ENCODE results near the gene RSAD1.
A peak's percentile ranks its signal among the peaks of the same experiment; 100 is the strongest.

RSAD1 gene

GRCh38 chr17:50514936-50515702, 36.5 kb downstream of the RSAD1 start:
- Histone ChIP-seq H3K4me2 (ENCODE audit: low read length) (no peak overlapping the region), H3K36me3 (ENCODE audit: control insufficient read depth, insufficient read depth, low read length) (no peaks in the 10 kb centered on the region), H3K27me3 (ENCODE audit: control insufficient read depth, insufficient read depth, low read length) (no peaks in the 10 kb centered on the region), H3K9me3 (ENCODE audit: control insufficient read depth, low read length) (no peaks in the 10 kb centered on the region), H3K9ac (no peak overlapping the region), H3K4me1 (peaks cover 33% of the 10 kb centered on the region), H3K79me2 (no peaks in the 10 kb centered on the region), H3K27ac (no peak overlapping the region), H2AFZ (peak overlapping the region; percentile 9), H3K4me3 (ENCODE audit: low read depth, low read length) (no peak overlapping the region)
- TF ChIP-seq CTCF (IDR thresholded peaks at IDR 0.05): no peak

GRCh38 chr17:50517011-50517410, 38.4 kb downstream of the RSAD1 start:
- no peak for TF ChIP-seq CTCF (IDR thresholded peaks at IDR 0.05)
- no peak overlapping the region for H3K4me2 ChIP-seq (ENCODE audit: low read length)
- no peak overlapping the region for H2AFZ ChIP-seq
- H3K27me3 ChIP-seq (ENCODE audit: control insufficient read depth, insufficient read depth, low read length): no peaks in the 10 kb centered on the region
- no peaks in the 10 kb centered on the region for H3K36me3 ChIP-seq (ENCODE audit: control insufficient read depth, insufficient read depth, low read length)
- H3K4me1 ChIP-seq: peaks cover 24% of the 10 kb centered on the region
- H3K79me2 ChIP-seq: no peaks in the 10 kb centered on the region
- H3K4me3 ChIP-seq (ENCODE audit: low read depth, low read length): no peak overlapping the region
- H3K27ac ChIP-seq: no peak overlapping the region
- H3K9me3 ChIP-seq (ENCODE audit: control insufficient read depth, low read length): no peaks in the 10 kb centered on the region
- H3K9ac ChIP-seq: no peak overlapping the region

GRCh38 chr17:50517504-50518383, 39.1 kb downstream of the RSAD1 start:
- H3K27ac ChIP-seq: no peak overlapping the region

GRCh38 chr17:50518384-50519023, 39.8 kb downstream of the RSAD1 start:
- Histone ChIP-seq H3K9ac (no peak overlapping the region), H3K9me3 (ENCODE audit: control insufficient read depth, low read length) (no peaks in the 10 kb centered on the region), H3K4me2 (ENCODE audit: low read length) (no peak overlapping the region), H3K36me3 (ENCODE audit: control insufficient read depth, insufficient read depth, low read length) (no peaks in the 10 kb centered on the region), H3K27me3 (ENCODE audit: control insufficient read depth, insufficient read depth, low read length) (no peaks in the 10 kb centered on the region), H2AFZ (no peak overlapping the region), H3K27ac (no peak overlapping the region), H3K4me3 (ENCODE audit: low read depth, low read length) (no peak overlapping the region), H3K4me1 (peaks cover 19% of the 10 kb centered on the region), H3K79me2 (no peaks in the 10 kb centered on the region)
- no peak for TF ChIP-seq CTCF (IDR thresholded peaks at IDR 0.05)

More at GRCh38 chr17:50517504-50518383, 39.1 kb downstream of the RSAD1 start:
- Histone ChIP-seq H3K9me3 (ENCODE audit: control insufficient read depth, low read length) (no peaks in the 10 kb centered on the region), H2AFZ (peak overlapping the region; percentile 28), H3K36me3 (ENCODE audit: control insufficient read depth, insufficient read depth, low read length) (no peaks in the 10 kb centered on the region), H3K9ac (no peak overlapping the region), H3K27me3 (ENCODE audit: control insufficient read depth, insufficient read depth, low read length) (no peaks in the 10 kb centered on the region), H3K4me3 (ENCODE audit: low read depth, low read length) (no peak overlapping the region), H3K4me2 (ENCODE audit: low read length) (no peak overlapping the region), H3K79me2 (no peaks in the 10 kb centered on the region), H3K4me1 (peaks cover 19% of the 10 kb centered on the region)
- no peak for TF ChIP-seq CTCF (IDR thresholded peaks at IDR 0.05)

All from parathyroid adenoma (tissue), 2 donors.